Upper lobe of left lung (tissue), 4 donors: ENCODE data around the gene MACROD1.

Source experiments
- CTCF ChIP-seq, 6 experiments: fragments of 450-650 bp in 4 of 6; fragments of 200-600 bp in 2 of 6; sonication (generic) in 2 of 6; IDR thresholded peaks; one replicate each; pipeline ENCODE4 v1.5.1; 2016 to 2019; ENCODE audit warnings: antibody characterized with exemption in 6 of 6
- EP300 ChIP-seq, 4 donors: sonication (generic); formaldehyde crosslinking; IDR thresholded peaks; one replicate each; pipeline ENCODE4 v1.5.1; 2017; ENCODE audit warnings: antibody characterized with exemption in 4 of 4, control low read depth in 2 of 4

- no peak for TF ChIP-seq EP300 (IDR thresholded peaks at IDR 0.05)
- no peak for TF ChIP-seq CTCF (IDR thresholded peaks at IDR 0.05)
These were observed 76.4 kb downstream of the MACROD1 start for GRCh38 chr11:64089493-64089892.
